GM19193 (cell line): ENCODE measurements around the gene COL26A1.

ENCODE experiments used
- POLR2A ChIP-seq: IDR thresholded peaks from 4 replicates; pipeline ENCODE4 v1.6.1; 2011; ENCODE audit not compliant: insufficient read depth, insufficient read length; ENCODE audit errors: extremely low read depth

COL26A1 gene

GRCh38 chr7:101410743-101411507 lies 48.2 kb downstream of the COL26A1 start:
- no peak for TF ChIP-seq POLR2A

GRCh38 chr7:101411508-101411874 lies 48.8 kb downstream of the COL26A1 start:
- TF ChIP-seq POLR2A: no peak

- no peak for TF ChIP-seq POLR2A
These were observed 50.3 kb downstream of the COL26A1 start for GRCh38 chr7:101412976-101413375.

GRCh38 chr7:101418694-101419093 lies 56.0 kb downstream of the COL26A1 start:
- TF ChIP-seq POLR2A: no peak

- TF ChIP-seq POLR2A: no peak
These were observed 57.2 kb downstream of the COL26A1 start for GRCh38 chr7:101419831-101420230.

GRCh38 chr7:101420436-101420835 lies 57.8 kb downstream of the COL26A1 start:
- no peak for TF ChIP-seq POLR2A

GRCh38 chr7:101422356-101423195 lies 59.9 kb downstream of the COL26A1 start:
- no peak for TF ChIP-seq POLR2A

GRCh38 chr7:101426303-101427011 lies 63.8 kb downstream of the COL26A1 start:
- TF ChIP-seq POLR2A: no peak

GRCh38 chr7:101428093-101428866 lies 65.6 kb downstream of the COL26A1 start:
- no peak for TF ChIP-seq POLR2A

GRCh38 chr7:101432316-101432715 lies 69.6 kb downstream of the COL26A1 start:
- TF ChIP-seq POLR2A: no peak

GRCh38 chr7:101433688-101434087 lies 71.0 kb downstream of the COL26A1 start:
- TF ChIP-seq POLR2A: no peak

- no peak for TF ChIP-seq POLR2A
These were observed 73.0 kb downstream of the COL26A1 start for GRCh38 chr7:101435461-101436220.

- TF ChIP-seq POLR2A: no peak
These were observed 73.6 kb downstream of the COL26A1 start for GRCh38 chr7:101436221-101436735.
